Muscle layer of duodenum (tissue), 2 donors: ENCODE measurements around the gene SEMG1.

Experiments
- H3K27ac ChIP-seq: one replicate; pipeline ENCODE4 v1.7.0; 2013; ENCODE audit warnings: mild to moderate bottlenecking, low read length
- H3K27me3 ChIP-seq: one replicate; pipeline ENCODE4 v1.7.0; 2013; ENCODE audit warnings: low read depth, mild to moderate bottlenecking, control low read depth, low read length
- H3K36me3 ChIP-seq, 2 donors: one replicate each; pipeline ENCODE4 v1.7.0; 2013; ENCODE audit warnings: low read length in 2 of 2, control low read depth in 1 of 2, mild to moderate bottlenecking in 1 of 2; ENCODE audit not compliant: insufficient read depth in 2 of 2, control insufficient read depth in 1 of 2
- H3K4me1 ChIP-seq, 2 donors: one replicate each; pipeline ENCODE4 v1.7.0; 2013; ENCODE audit warnings: low read length in 2 of 2, mild to moderate bottlenecking in 2 of 2, control low read depth in 1 of 2, moderate library complexity in 1 of 2; ENCODE audit not compliant: insufficient read depth in 2 of 2, control insufficient read depth in 1 of 2
- H3K4me3 ChIP-seq, 2 donors: one replicate each; pipeline ENCODE4 v1.7.0; 2013; ENCODE audit warnings: low read length in 2 of 2, low read depth in 1 of 2, mild to moderate bottlenecking in 1 of 2
- H3K9me3 ChIP-seq, 2 donors: one replicate each; pipeline ENCODE4 v1.7.0; 2013; ENCODE audit warnings: low read length in 2 of 2, control low read depth in 1 of 2, mild to moderate bottlenecking in 1 of 2; ENCODE audit not compliant: control insufficient read depth in 1 of 2
- donor health status: healthy.

Gene SEMG1, protein sequence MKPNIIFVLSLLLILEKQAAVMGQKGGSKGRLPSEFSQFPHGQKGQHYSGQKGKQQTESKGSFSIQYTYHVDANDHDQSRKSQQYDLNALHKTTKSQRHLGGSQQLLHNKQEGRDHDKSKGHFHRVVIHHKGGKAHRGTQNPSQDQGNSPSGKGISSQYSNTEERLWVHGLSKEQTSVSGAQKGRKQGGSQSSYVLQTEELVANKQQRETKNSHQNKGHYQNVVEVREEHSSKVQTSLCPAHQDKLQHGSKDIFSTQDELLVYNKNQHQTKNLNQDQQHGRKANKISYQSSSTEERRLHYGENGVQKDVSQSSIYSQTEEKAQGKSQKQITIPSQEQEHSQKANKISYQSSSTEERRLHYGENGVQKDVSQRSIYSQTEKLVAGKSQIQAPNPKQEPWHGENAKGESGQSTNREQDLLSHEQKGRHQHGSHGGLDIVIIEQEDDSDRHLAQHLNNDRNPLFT

DNA sequence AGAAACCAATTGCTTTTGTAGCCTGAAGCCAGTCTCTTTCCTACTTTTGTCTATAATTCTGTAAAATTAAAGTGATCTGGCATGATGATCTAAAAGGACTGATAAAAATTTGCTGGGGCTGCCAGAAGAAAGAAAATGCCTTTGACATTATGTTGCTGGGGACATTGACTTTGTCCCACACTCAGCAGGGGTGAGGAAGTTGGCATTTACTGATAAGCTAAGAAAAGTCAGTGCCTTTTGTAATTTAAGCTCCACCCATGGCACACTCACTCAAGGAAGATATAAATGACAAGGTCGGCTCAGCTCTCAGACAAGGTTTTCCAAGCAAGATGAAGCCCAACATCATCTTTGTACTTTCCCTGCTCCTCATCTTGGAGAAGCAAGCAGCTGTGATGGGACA, at the start of gene SEMG1:
Gene SEMG1 (plus strand): TSS at position 309 of the 400 bp plus-strand sequence. CDS start 21 bp downstream, at position 330.
- peaks cover 3 to 11% of the 10 kb centered on the region in 2 donors for H3K9me3 ChIP-seq
- H3K36me3 ChIP-seq, result no peaks in the 10 kb centered on the region
- H3K27me3 ChIP-seq, result no peaks in the 10 kb centered on the region
- no peaks in the 10 kb centered on the region for H3K4me1 ChIP-seq
- H3K4me3 ChIP-seq, result no peak within 1 kb of the TSS
- H3K27ac ChIP-seq, result no peak within 1 kb of the TSS

DNA sequence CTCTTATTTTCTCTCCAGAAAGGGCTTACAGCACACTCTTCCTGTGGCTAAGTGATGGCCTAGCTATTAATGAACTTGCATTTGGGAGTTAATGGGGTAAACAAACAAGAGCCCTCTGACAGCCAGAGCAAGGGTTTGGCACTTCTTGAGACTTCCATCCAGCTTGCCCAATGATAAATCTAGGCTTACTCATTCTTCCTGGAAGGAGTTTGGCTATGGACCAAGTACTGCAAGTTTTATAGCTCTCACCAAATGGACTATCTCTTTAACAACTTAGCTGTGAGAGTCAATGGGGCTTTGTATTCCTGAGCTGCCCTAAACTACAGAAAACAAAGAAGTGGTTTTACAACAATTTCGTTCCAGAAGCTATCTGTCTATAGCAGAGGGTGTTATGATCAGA, 48.9 kb upstream of the SEMG1 start:
- H3K27ac ChIP-seq, result no peak overlapping the region
- peaks cover 0 to 5% of the 10 kb centered on the region in 2 donors for H3K4me1 ChIP-seq
- H3K9me3 ChIP-seq, result peaks cover 8 to 15% of the 10 kb centered on the region in 2 donors
- H3K27me3 ChIP-seq, result no peaks in the 10 kb centered on the region
- H3K4me3 ChIP-seq, result no peak overlapping the region
- H3K36me3 ChIP-seq, result no peaks in the 10 kb centered on the region

DNA sequence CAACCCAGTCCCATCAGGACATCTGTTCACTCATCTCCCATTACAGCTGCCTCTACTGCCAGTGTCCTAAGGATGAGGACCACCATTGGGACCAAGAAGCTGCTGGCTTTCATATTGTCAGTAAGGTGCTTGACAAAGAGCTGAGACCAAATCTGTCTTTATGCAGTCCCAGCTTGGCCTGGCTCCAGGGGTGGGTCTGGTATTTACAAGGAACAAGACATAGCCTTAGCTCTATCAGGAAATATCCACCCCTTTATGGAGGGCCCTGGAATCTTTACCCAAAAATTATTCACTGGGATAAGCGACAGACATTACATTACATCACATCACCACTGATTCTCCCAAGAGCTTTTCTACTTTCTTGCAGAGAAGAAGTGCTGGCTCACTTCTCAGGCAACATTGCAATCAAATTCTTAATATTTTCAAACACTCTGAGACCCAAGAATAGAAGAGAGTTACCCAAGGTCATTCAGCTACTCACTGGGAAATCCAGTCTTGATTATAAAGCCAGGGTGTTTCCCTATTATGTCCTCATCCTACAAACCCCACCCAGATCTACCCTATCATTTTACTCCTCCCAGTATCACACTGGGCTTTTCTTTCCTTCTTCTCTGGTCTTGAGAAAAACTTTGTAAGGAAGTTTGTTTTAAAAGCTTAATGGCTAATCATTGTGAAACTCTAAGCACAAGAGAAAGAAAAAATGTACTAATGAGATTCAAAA, 43.6 kb upstream of the SEMG1 start:
- Histone ChIP-seq H3K27me3 (no peaks in the 10 kb centered on the region), H3K4me1 (no peaks in the 10 kb centered on the region), H3K36me3 (no peaks in the 10 kb centered on the region), H3K27ac (no peak overlapping the region), H3K4me3 (no peak overlapping the region), H3K9me3 (peaks cover 10 to 28% of the 10 kb centered on the region in 2 donors)

DNA sequence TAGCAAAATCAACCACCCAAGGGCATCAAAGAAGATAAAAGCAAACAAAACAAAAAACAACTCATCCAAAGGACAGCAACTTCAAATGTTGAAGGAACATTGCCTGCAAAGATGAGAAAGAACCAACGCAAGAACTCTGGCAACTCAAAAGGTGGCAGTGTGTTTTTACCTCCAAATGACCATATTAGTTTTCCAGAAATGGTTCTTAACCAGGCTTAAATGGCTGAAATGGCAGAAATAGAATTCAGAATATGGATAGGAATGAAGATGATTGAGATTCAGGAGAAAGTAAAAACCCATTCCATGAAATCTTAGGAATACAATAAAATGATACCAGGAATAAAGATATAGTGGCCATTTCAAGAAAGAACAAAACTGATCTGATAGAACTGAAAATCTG, 41.9 kb upstream of the SEMG1 start:
- H3K4me3 ChIP-seq, result no peak overlapping the region
- peaks cover 5 to 20% of the 10 kb centered on the region in 2 donors for H3K9me3 ChIP-seq
- H3K27me3 ChIP-seq, result no peaks in the 10 kb centered on the region
- no peaks in the 10 kb centered on the region for H3K36me3 ChIP-seq
- no peak overlapping the region for H3K27ac ChIP-seq
- H3K4me1 ChIP-seq, result no peaks in the 10 kb centered on the region

DNA sequence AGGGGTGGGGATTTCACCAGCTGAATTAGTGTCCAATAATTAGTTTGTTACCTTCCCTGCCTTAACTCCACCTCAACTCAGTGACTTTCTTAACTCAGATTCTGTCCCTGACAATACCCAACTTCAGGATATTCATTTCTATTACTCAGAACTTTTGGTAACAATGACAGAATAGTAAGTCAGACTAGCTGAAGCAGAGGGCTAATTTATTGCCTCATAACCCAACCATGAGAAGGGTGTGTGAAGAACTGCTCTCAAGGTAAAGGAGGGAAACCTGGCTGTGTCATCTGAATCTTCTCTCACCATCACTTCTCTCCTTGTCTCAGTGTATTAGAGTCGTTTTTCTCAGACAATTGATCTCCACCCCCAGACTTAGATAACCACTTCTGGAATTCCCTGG, 33.3 kb upstream of the SEMG1 start:
- H3K36me3 ChIP-seq, result no peaks in the 10 kb centered on the region
- H3K27ac ChIP-seq, result no peak overlapping the region
- H3K4me1 ChIP-seq, result no peaks in the 10 kb centered on the region
- H3K9me3 ChIP-seq, result no peaks in the 10 kb centered on the region
- H3K27me3 ChIP-seq, result no peaks in the 10 kb centered on the region
- H3K4me3 ChIP-seq, result no peak overlapping the region

DNA sequence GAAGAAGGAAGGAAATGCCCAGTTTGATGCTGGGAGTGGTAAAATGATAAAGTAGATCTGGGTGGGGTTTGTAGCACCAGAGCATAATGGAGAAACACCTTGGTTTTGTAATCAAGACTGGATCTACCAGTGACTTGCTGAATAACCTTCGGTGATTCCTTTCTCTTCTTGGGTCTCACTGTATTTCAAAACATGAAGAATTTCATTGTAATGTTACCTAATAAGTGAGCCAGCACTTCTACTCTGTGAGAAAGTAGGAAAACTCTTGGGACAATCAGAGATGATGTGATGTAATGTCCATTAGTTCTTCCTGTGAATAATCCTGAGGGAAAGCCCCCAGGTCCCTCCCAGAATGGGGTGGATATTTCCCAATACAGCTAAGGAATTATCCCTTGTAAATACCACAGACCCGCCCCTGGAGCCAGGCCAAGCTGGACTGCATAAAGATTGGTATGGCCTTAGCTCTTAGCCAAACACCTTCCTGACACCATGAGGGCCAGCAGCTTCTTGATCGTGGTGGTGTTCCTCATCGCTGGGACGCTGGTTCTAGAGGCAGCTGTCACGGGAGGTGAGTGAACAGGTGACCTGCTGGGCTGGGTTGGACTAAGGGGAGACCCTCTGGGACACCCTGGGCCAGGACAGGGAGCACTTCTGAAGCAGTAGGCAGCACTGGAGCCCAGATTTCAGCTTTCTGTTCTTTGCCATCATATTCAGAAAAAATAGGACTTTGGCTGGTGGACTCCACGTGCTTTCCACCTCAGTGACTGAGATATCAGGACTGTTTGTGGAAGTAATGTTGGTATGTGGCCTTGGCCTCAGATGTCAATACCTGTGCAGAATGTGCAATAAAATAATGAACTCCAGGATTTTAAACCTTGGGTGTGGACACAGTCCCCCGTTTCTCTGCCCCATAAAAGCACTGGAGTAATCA, 32.1 kb upstream of the SEMG1 start, which contains the start of gene PI3:
Gene PI3 (plus strand): TSS at position 469 of the 931 bp plus-strand sequence. CDS start 21 bp downstream, at position 490.
- no peaks in the 10 kb centered on the region for H3K27me3 ChIP-seq

DNA sequence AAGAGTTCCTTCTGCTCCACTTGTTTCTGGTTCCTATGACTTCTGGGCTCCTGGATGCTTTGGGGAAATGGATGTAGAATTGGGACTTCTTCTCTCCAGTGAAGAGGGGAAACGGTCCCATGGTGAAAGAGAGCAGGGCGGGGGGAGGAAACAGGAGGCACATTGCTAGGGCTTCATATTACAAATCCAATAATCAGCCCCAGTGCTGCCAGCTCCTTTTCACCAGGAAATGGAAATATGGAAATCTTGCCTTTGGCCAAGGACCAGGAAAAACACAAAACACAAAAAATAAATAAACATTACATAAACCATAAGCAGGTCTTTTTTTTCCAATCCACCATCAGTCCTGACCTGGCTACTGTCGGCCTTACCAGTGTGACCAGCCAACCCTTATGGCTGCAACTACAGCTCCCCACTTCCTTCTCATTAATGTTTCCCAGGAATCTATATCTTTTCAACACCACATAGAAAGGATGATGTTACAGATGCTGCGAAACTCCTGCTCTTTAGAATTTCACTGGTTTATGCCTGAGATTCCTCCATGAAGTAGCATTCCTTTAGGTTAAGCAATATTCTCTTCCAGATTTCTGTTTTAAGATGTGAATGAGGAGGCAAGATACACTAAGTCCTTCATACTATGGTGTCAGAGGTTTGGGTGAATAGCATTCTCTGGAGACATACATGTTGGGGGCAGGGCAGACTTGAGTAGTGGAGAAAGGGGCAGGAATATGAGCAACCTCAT, 30.1 kb upstream of the SEMG1 start:
- H3K4me1 ChIP-seq, result no peaks in the 10 kb centered on the region
- no peak overlapping the region for H3K27ac ChIP-seq
- no peak overlapping the region for H3K4me3 ChIP-seq
- H3K9me3 ChIP-seq, result no peaks in the 10 kb centered on the region
- H3K27me3 ChIP-seq, result no peaks in the 10 kb centered on the region
- H3K36me3 ChIP-seq, result no peaks in the 10 kb centered on the region

More for the DNA sequence above, 32.1 kb upstream of the SEMG1 start, which contains the start of gene PI3:
- H3K9me3 ChIP-seq, result no peaks in the 10 kb centered on the region
- no peaks in the 10 kb centered on the region for H3K4me1 ChIP-seq
- H3K4me3 ChIP-seq, result no peak within 1 kb of the TSS
- no peak within 1 kb of the TSS for H3K27ac ChIP-seq
- H3K36me3 ChIP-seq, result no peaks in the 10 kb centered on the region

DNA sequence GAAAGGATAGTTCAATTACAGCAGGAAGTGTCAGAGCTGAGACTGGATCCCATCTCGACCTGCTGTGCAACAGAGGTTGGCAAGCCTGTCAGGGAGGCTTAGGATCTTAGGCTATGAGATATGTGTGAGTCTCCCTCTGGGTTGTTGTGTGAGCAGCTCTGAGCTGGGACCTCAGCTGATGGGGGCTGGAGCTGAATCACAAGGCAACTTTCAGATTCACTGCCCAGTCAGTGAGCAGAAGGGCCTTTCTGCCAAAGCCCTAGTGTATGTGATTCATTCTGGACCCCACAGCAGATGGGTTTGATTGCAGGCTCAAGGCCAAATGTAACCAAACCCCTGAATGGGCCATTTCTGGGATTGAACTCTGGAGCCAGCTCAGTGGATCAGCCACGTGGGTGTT, 27.7 kb upstream of the SEMG1 start:
- H3K4me3 ChIP-seq, result no peak overlapping the region
- no peaks in the 10 kb centered on the region for H3K9me3 ChIP-seq
- H3K27me3 ChIP-seq, result no peaks in the 10 kb centered on the region
- no peak overlapping the region for H3K27ac ChIP-seq
- no peaks in the 10 kb centered on the region for H3K4me1 ChIP-seq
- no peaks in the 10 kb centered on the region for H3K36me3 ChIP-seq

DNA sequence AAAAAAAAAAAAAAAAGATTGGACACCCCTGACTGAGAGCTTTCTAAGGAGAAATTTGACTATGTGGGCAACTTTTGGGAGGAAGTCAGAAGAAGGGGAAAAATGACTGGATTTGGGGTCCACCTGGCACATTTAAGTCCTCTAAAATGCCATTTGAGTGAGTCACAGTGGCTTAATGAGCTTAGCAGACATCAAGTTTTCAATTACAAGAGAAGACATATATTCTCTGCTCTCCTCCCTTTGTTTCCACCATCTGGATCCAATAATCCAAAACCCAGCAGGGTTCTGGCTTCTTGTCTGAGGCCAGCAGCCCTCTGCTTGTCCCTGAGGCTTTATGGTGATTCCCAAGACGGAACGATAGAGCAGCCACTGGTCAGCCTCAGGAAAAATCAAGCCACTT, 25.2 kb upstream of the SEMG1 start:
- H3K27ac ChIP-seq, result no peak overlapping the region
- H3K4me3 ChIP-seq, result no peak overlapping the region
- H3K27me3 ChIP-seq, result no peaks in the 10 kb centered on the region
- H3K36me3 ChIP-seq, result no peaks in the 10 kb centered on the region
- H3K9me3 ChIP-seq, result no peaks in the 10 kb centered on the region
- no peaks in the 10 kb centered on the region for H3K4me1 ChIP-seq

DNA sequence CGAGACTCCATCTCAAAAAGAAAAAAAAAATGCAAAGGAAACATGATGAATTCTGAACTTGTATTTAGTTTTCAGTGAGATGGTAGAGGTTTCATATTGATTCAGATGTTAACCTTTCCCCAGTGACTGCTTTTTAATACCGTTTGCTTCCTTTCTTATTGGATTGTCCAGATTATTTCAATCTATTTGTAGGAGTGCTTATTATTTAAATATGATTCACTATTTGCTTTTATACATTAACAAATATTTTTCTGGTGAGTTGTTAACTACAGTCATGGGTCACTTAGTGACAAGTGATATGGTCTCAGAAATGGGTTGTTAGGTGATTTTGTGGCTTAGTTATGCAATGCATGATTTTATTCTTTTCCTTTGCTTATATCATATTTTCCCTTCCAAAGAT, 23.7 kb upstream of the SEMG1 start:
- Histone ChIP-seq H3K9me3 (no peaks in the 10 kb centered on the region), H3K36me3 (no peaks in the 10 kb centered on the region), H3K4me1 (no peaks in the 10 kb centered on the region), H3K4me3 (no peak overlapping the region), H3K27ac (no peak overlapping the region), H3K27me3 (no peaks in the 10 kb centered on the region)
